AG09319 (cell line): Measurements from ENCODE around the gene TIAM2.

Source experiments
- DNase-seq: peaks from one replicate; pipeline ENCODE4 v3.0.0-alpha.2; 2010; ENCODE audit warnings: low read depth; ENCODE audit errors: extremely low read depth
- CTCF ChIP-seq: IDR thresholded peaks from 2 replicates; pipeline ENCODE4 v1.5.1; 2011; ENCODE audit warnings: low read depth, mild to moderate bottlenecking, inconsistent platforms, low read length, moderate library complexity

The TIAM2 gene

GRCh38 chr6:155129744-155130143 lies 134.6 kb downstream of the TIAM2 start:
- no peak for TF ChIP-seq CTCF
- no peak for DNase-seq

GRCh38 chr6:155130161-155130853 lies 135.2 kb downstream of the TIAM2 start:
- no peak for DNase-seq
- no peak for TF ChIP-seq CTCF

- no peak for DNase-seq
- no peak for TF ChIP-seq CTCF
Measured at GRCh38 chr6:155132617-155133016, 137.5 kb downstream of the TIAM2 start.

- no peak for DNase-seq
- no peak for TF ChIP-seq CTCF
Measured at GRCh38 chr6:155141002-155141401, 145.9 kb downstream of the TIAM2 start.

- DNase-seq = no peak
- TF ChIP-seq CTCF = no peak
Measured at GRCh38 chr6:155141512-155141911, 146.4 kb downstream of the TIAM2 start.

- DNase-seq = no peak
- no peak for TF ChIP-seq CTCF
Measured at GRCh38 chr6:155142168-155143028, 147.3 kb downstream of the TIAM2 start.

GRCh38 chr6:155143029-155143577 lies 148.0 kb downstream of the TIAM2 start:
- no peak for TF ChIP-seq CTCF
- DNase-seq = no peak
